IMR-90 (cell line): Measurements from ENCODE around the gene MOAP1. TPM values are rescaled to one million over a fixed set of nuclear protein-coding genes. Genes with fewer than 3 reads are reported as not detected.

Experiments used
- ATAC-seq: fragments of 200-7000 bp; cut with Tn5 transposase; 2 replicates; pipeline ENCODE4 v1.9.1; 2020; ENCODE audit warnings: low read depth, mild to moderate bottlenecking, moderate library complexity
- BruUV-seq: library from RNA; stranded (reverse); fragments of 400-500 nt; replicated peaks from 2 replicates; lab custom pipeline; 2021; lab: Mats Ljungman, UMichigan
- CTCF ChIA-PET: fragments of 300-600 bp; formaldehyde crosslinking; extraction: SDS; loops from one replicate; lab custom pipeline; 2021; ENCODE audit warnings: antibody characterized with exemption; lab: Yijun Ruan, JAX
- POLR2A ChIA-PET: fragments of 300-600 bp; sonication (Branson Sonifier 250); formaldehyde crosslinking; loops from one replicate; lab custom pipeline; 2022; ENCODE audit warnings: antibody characterized with exemption; ENCODE audit not compliant: unreplicated experiment; lab: Charles Lee
- DNase-seq: peaks from one replicate; pipeline ENCODE4 v3.0.0; 2013
- H2AFZ ChIP-seq: replicated peaks from 2 replicates; pipeline ENCODE3; 2013; ENCODE audit warnings: low read length, mild to moderate bottlenecking; ENCODE audit not compliant: poor library complexity
- H2AK5ac ChIP-seq: 2 replicates; pipeline ENCODE4 v1.6.1; 2013; ENCODE audit warnings: low read depth, low read length, inconsistent platforms
- H2AK9ac ChIP-seq: replicated peaks from 2 replicates; pipeline ENCODE3; 2013; ENCODE audit warnings: mild to moderate bottlenecking, low read depth, low read length, moderate library complexity; ENCODE audit not compliant: poor library complexity
- H2BK120ac ChIP-seq: 2 replicates; pipeline ENCODE4 v1.6.1; 2013; ENCODE audit warnings: low read depth, low read length, inconsistent platforms
- H2BK15ac ChIP-seq: 3 replicates; pipeline ENCODE4 v1.6.1; 2013; ENCODE audit warnings: low read depth, low read length, inconsistent platforms
- H2BK20ac ChIP-seq: 2 replicates; pipeline ENCODE4 v1.6.1; 2013; ENCODE audit warnings: low read depth, mild to moderate bottlenecking, inconsistent platforms, low read length, moderate library complexity
- H2BK5ac ChIP-seq: 2 replicates; pipeline ENCODE4 v1.6.1; 2013; ENCODE audit warnings: mild to moderate bottlenecking, low read depth, low read length, inconsistent platforms; ENCODE audit not compliant: poor library complexity, severe bottlenecking
- H3K14ac ChIP-seq: replicated peaks from 2 replicates; pipeline ENCODE4 v1.6.1; 2013; ENCODE audit warnings: low read depth, low read length, inconsistent platforms
- H3K18ac ChIP-seq: 2 replicates; pipeline ENCODE4 v1.6.1; 2013; ENCODE audit warnings: low read depth, low read length, control low read depth
- H3K23ac ChIP-seq: 2 replicates; pipeline ENCODE4 v1.6.1; 2013; ENCODE audit warnings: low read depth, low read length, inconsistent platforms
- H3K27ac ChIP-seq: 2 replicates; pipeline ENCODE4 v1.5.1; 2013; ENCODE audit warnings: mild to moderate bottlenecking, control low read depth, low read length; ENCODE audit not compliant: insufficient read depth
- H3K27me3 ChIP-seq: 2 replicates; pipeline ENCODE4 v1.6.1; 2013; ENCODE audit warnings: low read length; ENCODE audit not compliant: control insufficient read depth, insufficient read depth
- H3K36me3 ChIP-seq: 2 replicates; pipeline ENCODE4 v1.6.1; 2013; ENCODE audit warnings: low read length, mixed read lengths; ENCODE audit not compliant: control insufficient read depth, insufficient read depth
- H3K4ac ChIP-seq: 2 replicates; pipeline ENCODE4 v1.6.1; 2013; ENCODE audit warnings: low read depth, low read length, inconsistent platforms
- H3K4me1 ChIP-seq: 2 replicates; pipeline ENCODE4 v1.6.1; 2013; ENCODE audit warnings: low read length, mixed read lengths; ENCODE audit not compliant: control insufficient read depth, insufficient read depth
- H3K4me2 ChIP-seq: 2 replicates; pipeline ENCODE4 v1.6.1; 2013; ENCODE audit warnings: low read depth, mild to moderate bottlenecking, control low read depth, low read length, moderate library complexity
- H3K4me3 ChIP-seq: 2 replicates; pipeline ENCODE4 v1.5.1; 2013; ENCODE audit warnings: low read depth, mild to moderate bottlenecking, control low read depth, low read length, moderate library complexity; ENCODE audit not compliant: insufficient read depth
- H3K56ac ChIP-seq: 2 replicates; pipeline ENCODE4 v1.6.1; 2013; ENCODE audit warnings: low read length, inconsistent platforms; ENCODE audit not compliant: insufficient read depth; ENCODE audit errors: extremely low read depth
- H3K79me1 ChIP-seq, 2 experiments: 2 replicates each; pipeline ENCODE4 v1.6.1; 2013; ENCODE audit warnings: low read length in 2 of 2, inconsistent platforms in 1 of 2, low read depth in 1 of 2
- H3K9ac ChIP-seq: 2 replicates; pipeline ENCODE4 v1.6.1; 2013; ENCODE audit warnings: low read depth, low read length, control low read depth
- H3K9me1 ChIP-seq: 2 replicates; pipeline ENCODE4 v1.6.1; 2013; ENCODE audit warnings: low read length, inconsistent platforms; ENCODE audit not compliant: insufficient read depth
- H3K9me3 ChIP-seq: 2 replicates; pipeline ENCODE4 v1.6.1; 2013; ENCODE audit warnings: low read length; ENCODE audit not compliant: control insufficient read depth, insufficient read depth
- H4K20me1 ChIP-seq: 2 replicates; pipeline ENCODE4 v1.6.1; 2013; ENCODE audit warnings: low read length, inconsistent platforms; ENCODE audit not compliant: insufficient read depth
- H4K5ac ChIP-seq: 2 replicates; pipeline ENCODE4 v1.6.1; 2013; ENCODE audit warnings: mild to moderate bottlenecking, low read depth, low read length, control low read depth
- H4K8ac ChIP-seq, 2 experiments: 2 replicates each; pipeline ENCODE4 v1.6.1; 2013; ENCODE audit warnings: low read depth in 2 of 2, low read length in 2 of 2, control low read depth in 1 of 2, inconsistent platforms in 1 of 2
- H4K91ac ChIP-seq: 2 replicates; pipeline ENCODE4 v1.6.1; 2013; ENCODE audit warnings: low read depth, low read length, inconsistent platforms; ENCODE audit not compliant: insufficient read depth
- BHLHE40 ChIP-seq: fragments of 150-350 bp; IDR thresholded peaks from 2 replicates; pipeline ENCODE4 v1.6.1; 2016; ENCODE audit warnings: mild to moderate bottlenecking, low read depth, low read length
- CEBPB ChIP-seq: IDR thresholded peaks from 2 replicates; pipeline ENCODE4 v1.6.1; 2012; ENCODE audit warnings: low read depth, low read length, improper control_type of control experiment
- CHD1 ChIP-seq: IDR thresholded peaks from 2 replicates; pipeline ENCODE4 v1.6.1; 2012; ENCODE audit warnings: low read depth, low read length, improper control_type of control experiment
- CTCF ChIP-seq: conservative IDR thresholded peaks from 2 replicates; pipeline ENCODE4 v1.5.1; 2012; ENCODE audit warnings: mild to moderate bottlenecking, low read depth, low read length, improper control_type of control experiment
- FOS ChIP-seq: fragments of 150-350 bp; IDR thresholded peaks from 2 replicates; pipeline ENCODE4 v1.6.1; 2016; ENCODE audit warnings: low read depth, low read length
- MAZ ChIP-seq: IDR thresholded peaks from 2 replicates; pipeline ENCODE4 v1.6.1; 2012; ENCODE audit warnings: low read depth, mild to moderate bottlenecking, low read length, improper control_type of control experiment, moderate library complexity, borderline replicate concordance
- MXI1 ChIP-seq: IDR thresholded peaks from 2 replicates; pipeline ENCODE4 v1.6.1; 2012; ENCODE audit warnings: low read depth, mild to moderate bottlenecking, low read length, moderate library complexity, borderline replicate concordance
- NFE2L2 ChIP-seq: fragments of 150-350 bp; IDR thresholded peaks from 2 replicates; pipeline ENCODE4 v1.6.1; 2016; ENCODE audit warnings: low read depth, mild to moderate bottlenecking, low read length
- RAD21 ChIP-seq: IDR thresholded peaks from 2 replicates; pipeline ENCODE4 v1.6.1; 2012; ENCODE audit warnings: low read length, improper control_type of control experiment
- RCOR1 ChIP-seq: IDR thresholded peaks from 2 replicates; pipeline ENCODE4 v1.6.1; 2012; ENCODE audit warnings: mild to moderate bottlenecking, low read length, improper control_type of control experiment; ENCODE audit not compliant: insufficient replicate concordance
- RFX5 ChIP-seq: IDR thresholded peaks from 2 replicates; pipeline ENCODE4 v1.8.0; 2012; ENCODE audit warnings: low read depth, mild to moderate bottlenecking, low read length, moderate library complexity
- SMC3 ChIP-seq: fragments of 150-350 bp; IDR thresholded peaks from 2 replicates; pipeline ENCODE4 v1.6.1; 2016; ENCODE audit warnings: low read depth, mild to moderate bottlenecking, antibody characterized with exemption, low read length, moderate library complexity
- USF2 ChIP-seq: fragments of 150-350 bp; IDR thresholded peaks from 2 replicates; pipeline ENCODE4 v1.6.1; 2017; ENCODE audit warnings: mild to moderate bottlenecking, antibody characterized with exemption, low read length, low read depth
- WGBS, 2 experiments: methylation state at CpG; one replicate each; pipeline versions ENCODE4 v1.1.5 to v1.1.7; 2013; ENCODE audit warnings: missing lambda C conversion rate in 2 of 2; ENCODE audit not compliant: insufficient read length in 1 of 2; ENCODE audit errors: extremely low coverage in 2 of 2; 5-methylcytosine and 5-hydroxymethylcytosine counted together
- dilution Hi-C: fragments of 300-500 bp; cut with HindIII; formaldehyde crosslinking; loops from one replicate; pipeline ENCODE4 v1.14.3; 2018; ENCODE audit warnings: low sequenced_read_pairs; ENCODE audit not compliant: unreplicated experiment
- in situ Hi-C: fragments of 300-500 bp; cut with MboI; formaldehyde crosslinking; loops from 3 replicates; pipeline ENCODE4 v1.14.3; 2019; ENCODE audit warnings: low sequenced_read_pairs, inconsistent platforms, mixed read lengths
- intact Hi-C: fragments of 100-400 bp; cut with micrococcal nuclease; formaldehyde crosslinking; loops from 2 replicates; pipeline ENCODE4 v1.10.0; 2022
- polyA plus RNA-seq, 3 experiments: library from polyadenylated mRNA; depleted of rRNA; stranded (reverse); fragments of >200 nt; gene quantifications; 2 replicates each; pipeline ENCODE4 v1.2.3, GENCODE V29; 2012; ENCODE audit warnings: low replicate concordance in 1 of 3
- total RNA-seq: library from RNA; depleted of rRNA; stranded (reverse); fragments of >200 nt; gene quantifications from 2 replicates; pipeline ENCODE4 v1.2.3, GENCODE V29; 2012

MOAP1 gene
- total and polyA plus RNA-seq, 2 of the 4 experiments (the other 2 are of a cell fraction), result 9.9 to 13.2 TPM

- Histone ChIP-seq H3K36me3 (no peaks in the 10 kb centered on the region), H3K18ac (no peak overlapping the region), H4K20me1 (no peaks in the 10 kb centered on the region), H4K91ac (no peak overlapping the region), H2AK5ac (no peak overlapping the region), H2AFZ (no peak overlapping the region), H3K56ac (no peak overlapping the region), H2BK20ac (no peak overlapping the region), H2AK9ac (peak overlapping the region; percentile 5), H2BK5ac (no peak overlapping the region), H3K4me2 (no peak overlapping the region), H3K9me3 (no peaks in the 10 kb centered on the region), H4K8ac (no peak overlapping the region), H2BK120ac (no peak overlapping the region), H3K9me1 (no peaks in the 10 kb centered on the region), H2BK15ac (no peak overlapping the region), H3K4me3 (no peak overlapping the region), H3K27ac (no peak overlapping the region), H4K5ac (no peak overlapping the region), H3K79me1 (no peaks in the 10 kb centered on the region), H3K9ac (no peak overlapping the region), H3K23ac (no peak overlapping the region), H3K4me1 (no peaks in the 10 kb centered on the region), H3K4ac (no peak overlapping the region), H3K27me3 (peaks cover 2% of the 10 kb centered on the region; the same call in 1 of the 2 replicates), H3K14ac (no peak overlapping the region)
- CTCF ChIA-PET, result interaction anchor here (1.4 kb wide), 1 partner anchor 47 kb away, joined by 4 read pairs; no protein-coding TSS in a partner anchor
- peak; percentile 64 for ATAC-seq
- BruUV-seq, result no TSS peak
- in situ Hi-C loops, result no loop called here
- dilution Hi-C loops, result no loop called here
- TF ChIP-seq CEBPB, result no peak
- TF ChIP-seq RFX5, result no peak
- TF ChIP-seq NFE2L2, result no peak
- TF ChIP-seq CTCF, result peak; percentile 43
- no peak for TF ChIP-seq USF2
- no peak for TF ChIP-seq FOS
- no peak for TF ChIP-seq MAZ
- no peak for TF ChIP-seq MXI1
- TF ChIP-seq RAD21, result peak; percentile 38
- TF ChIP-seq SMC3, result no peak; the same call in 1 of the 2 replicates
- no peak for TF ChIP-seq CHD1
- TF ChIP-seq RCOR1, result no peak
- no peak for TF ChIP-seq BHLHE40
- DNase-seq, result no peak
- WGBS, 2 experiments, result no CpG with 5 or more reads among the region's 4 CpGs
- POLR2A ChIA-PET, result no interaction called here
- intact Hi-C loops, result no loop called here
Measured at GRCh38 chr14:93160353-93160801, 24.3 kb downstream of the MOAP1 start.
